GM23338 (cell line): ENCODE results near the gene ZNF516. TPM values are rescaled to one million over a fixed set of nuclear protein-coding genes. Genes with fewer than 3 reads are reported as not detected.

ENCODE experiments used
- ATAC-seq: fragments of 200-7000 bp; cut with Tn5 transposase; 3 replicates; pipeline ENCODE4 v1.9.1; 2020
- DNase-seq: peaks from one replicate; pipeline ENCODE4 v3.0.0-alpha.2; 2015; ENCODE audit warnings: low spot score
- H2AFZ ChIP-seq: fragments of 200-600 bp; sonication (generic); 2 replicates; pipeline ENCODE4 v1.8.0; 2016; ENCODE audit warnings: antibody characterized with exemption, mild to moderate bottlenecking, moderate library complexity
- H3F3A ChIP-seq: fragments of 200-600 bp; sonication (generic); replicated peaks from 2 replicates; pipeline ENCODE4 v1.8.0; 2017; ENCODE audit warnings: antibody characterized with exemption, mixed run types, low read depth
- H3K27ac ChIP-seq: fragments of 200-600 bp; sonication (generic); 2 replicates; pipeline ENCODE4 v1.6.1; 2016; ENCODE audit warnings: low read depth
- H3K27me3 ChIP-seq: fragments of 200-600 bp; sonication (generic); 2 replicates; pipeline ENCODE4 v1.8.0; 2016; ENCODE audit warnings: mild to moderate bottlenecking, mixed run types, moderate library complexity; ENCODE audit not compliant: insufficient read depth
- H3K36me3 ChIP-seq: fragments of 200-600 bp; sonication (generic); 2 replicates; pipeline ENCODE4 v1.8.0; 2016; ENCODE audit warnings: mild to moderate bottlenecking; ENCODE audit not compliant: insufficient read depth
- H3K4me1 ChIP-seq: fragments of 200-600 bp; sonication (generic); 2 replicates; pipeline ENCODE4 v1.8.0; 2016; ENCODE audit warnings: mild to moderate bottlenecking, moderate library complexity; ENCODE audit not compliant: insufficient read depth
- H3K4me2 ChIP-seq: fragments of 200-600 bp; sonication (generic); 2 replicates; pipeline ENCODE4 v1.7.1; 2017; ENCODE audit warnings: mixed run types
- H3K4me3 ChIP-seq: fragments of 200-600 bp; sonication (generic); 2 replicates; pipeline ENCODE4 v1.6.1; 2016; ENCODE audit warnings: mixed run types
- H3K79me2 ChIP-seq: fragments of 200-600 bp; sonication (generic); replicated peaks from 2 replicates; pipeline ENCODE4 v1.8.0; 2017; ENCODE audit warnings: mild to moderate bottlenecking; ENCODE audit not compliant: insufficient read depth
- H3K9me2 ChIP-seq: fragments of 200-600 bp; sonication (generic); 2 replicates; pipeline ENCODE4 v1.8.0; 2017; ENCODE audit not compliant: insufficient read depth
- H4K20me1 ChIP-seq: fragments of 200-600 bp; sonication (generic); replicated peaks from 2 replicates; pipeline ENCODE4 v1.8.0; 2017; ENCODE audit warnings: mild to moderate bottlenecking; ENCODE audit not compliant: insufficient read depth
- H3K27ac Mint-ChIP-seq: 2 replicates; pipeline ENCODE4 v1.8.0; 2020; ENCODE audit warnings: inconsistent platforms, mild to moderate bottlenecking, moderate library complexity, mixed read lengths
- H3K27me3 Mint-ChIP-seq: 3 replicates; pipeline ENCODE4 v1.8.0; 2022; ENCODE audit warnings: low read depth, mild to moderate bottlenecking, moderate library complexity, mixed read lengths, inconsistent platforms; ENCODE audit not compliant: insufficient read depth, poor library complexity
- H3K36me3 Mint-ChIP-seq: 3 replicates; pipeline ENCODE4 v1.8.0; 2021; ENCODE audit warnings: low read depth, mild to moderate bottlenecking, inconsistent platforms, moderate library complexity, mixed read lengths
- H3K4me1 Mint-ChIP-seq: 3 replicates; pipeline ENCODE4 v1.8.0; 2020; ENCODE audit warnings: mild to moderate bottlenecking, inconsistent platforms, mixed read lengths
- H3K4me3 Mint-ChIP-seq: 3 replicates; pipeline ENCODE4 v1.8.0; 2021; ENCODE audit warnings: moderate library complexity, mild to moderate bottlenecking, inconsistent platforms, mixed read lengths
- H3K9me3 Mint-ChIP-seq: 3 replicates; pipeline ENCODE4 v1.8.0; 2020; ENCODE audit warnings: moderate library complexity, mild to moderate bottlenecking, inconsistent platforms, mixed read lengths
- CREB1 ChIP-seq: fragments of 250-450 bp; sonication (Bioruptor Pico); IDR thresholded peaks from 2 replicates; pipeline ENCODE4 v1.5.0; 2020; ENCODE audit warnings: low read depth, mild to moderate bottlenecking, moderate library complexity
- EZH2 ChIP-seq: fragments of 200-600 bp; sonication (generic); IDR thresholded peaks from one replicate; pipeline ENCODE4 v1.8.0; 2017; ENCODE audit warnings: antibody characterized with exemption, mild to moderate bottlenecking, low read depth; ENCODE audit not compliant: unreplicated experiment
- EZH2phosphoT487 ChIP-seq: fragments of 200-600 bp; sonication (generic); IDR thresholded peaks from one replicate; pipeline ENCODE4 v1.8.1; 2018; ENCODE audit warnings: antibody characterized with exemption; ENCODE audit not compliant: unreplicated experiment
- JUNB ChIP-seq: IDR thresholded peaks from one replicate; pipeline ENCODE4 v1.6.1; 2016; ENCODE audit warnings: antibody characterized with exemption; ENCODE audit not compliant: unreplicated experiment
- NANOG ChIP-seq: IDR thresholded peaks from 2 replicates; pipeline ENCODE4 v1.6.1; 2016; ENCODE audit warnings: antibody characterized with exemption, borderline replicate concordance
- POLR2AphosphoS5 ChIP-seq: IDR thresholded peaks from 2 replicates; pipeline ENCODE4 v1.6.1; 2016; ENCODE audit warnings: antibody characterized with exemption, low read depth
- REST ChIP-seq: IDR thresholded peaks from one replicate; pipeline ENCODE4 v1.6.1; 2018; ENCODE audit warnings: antibody characterized with exemption; ENCODE audit not compliant: unreplicated experiment
- STAT1 ChIP-seq: IDR thresholded peaks from one replicate; pipeline ENCODE4 v1.6.1; 2016; ENCODE audit warnings: antibody characterized with exemption; ENCODE audit not compliant: unreplicated experiment
- ZNF114 ChIP-seq: fragments of 250-450 bp; sonication (Bioruptor Pico); IDR thresholded peaks from 2 replicates; pipeline ENCODE4 v1.5.0; 2020; ENCODE audit warnings: mild to moderate bottlenecking, moderate library complexity
- ZNF331 ChIP-seq: fragments of 250-450 bp; sonication (Bioruptor Pico); IDR thresholded peaks from 2 replicates; pipeline ENCODE4 v1.5.0; 2020; ENCODE audit warnings: low read depth, mild to moderate bottlenecking, moderate library complexity
- ZNF462 ChIP-seq: fragments of 250-450 bp; sonication (Bioruptor Pico); IDR thresholded peaks from 2 replicates; pipeline ENCODE4 v1.5.0; 2020; ENCODE audit warnings: mild to moderate bottlenecking, moderate library complexity
- polyA plus RNA-seq: library from polyadenylated mRNA; unstranded; fragments of >200 nt; fragmentation: Nextera tagmentation; extraction: Ambion mirVana; gene quantifications from 2 replicates; pipeline ENCODE4 v1.2.1, GENCODE V29; 2016
- total RNA-seq: library from RNA; depleted of rRNA; stranded (reverse); fragments of >200 nt; shearing (Covaris generic); gene quantifications from 2 replicates; pipeline ENCODE4 v1.2.3, GENCODE V29; 2014
- TF ChIP-seq, protein P1 (sequence below): IDR thresholded peaks from 2 replicates; pipeline ENCODE4 v1.6.1; 2016; ENCODE audit warnings: antibody characterized with exemption
- TF ChIP-seq, protein P2 (sequence below), 2 experiments: fragments of 200-600 bp in 1 of 2; sonication (generic) in 1 of 2; conservative IDR thresholded peaks; 2 replicates each; pipeline versions ENCODE4 v1.5.1 to v1.6.1; 2016 to 2017; ENCODE audit warnings: antibody characterized with exemption in 2 of 2, low read depth in 2 of 2, mild to moderate bottlenecking in 2 of 2, moderate library complexity in 1 of 2

Gene ZNF516
- total and polyA plus RNA-seq, 2 experiments from 2014 or later: 11.9 to 24.2 TPM

DNA sequence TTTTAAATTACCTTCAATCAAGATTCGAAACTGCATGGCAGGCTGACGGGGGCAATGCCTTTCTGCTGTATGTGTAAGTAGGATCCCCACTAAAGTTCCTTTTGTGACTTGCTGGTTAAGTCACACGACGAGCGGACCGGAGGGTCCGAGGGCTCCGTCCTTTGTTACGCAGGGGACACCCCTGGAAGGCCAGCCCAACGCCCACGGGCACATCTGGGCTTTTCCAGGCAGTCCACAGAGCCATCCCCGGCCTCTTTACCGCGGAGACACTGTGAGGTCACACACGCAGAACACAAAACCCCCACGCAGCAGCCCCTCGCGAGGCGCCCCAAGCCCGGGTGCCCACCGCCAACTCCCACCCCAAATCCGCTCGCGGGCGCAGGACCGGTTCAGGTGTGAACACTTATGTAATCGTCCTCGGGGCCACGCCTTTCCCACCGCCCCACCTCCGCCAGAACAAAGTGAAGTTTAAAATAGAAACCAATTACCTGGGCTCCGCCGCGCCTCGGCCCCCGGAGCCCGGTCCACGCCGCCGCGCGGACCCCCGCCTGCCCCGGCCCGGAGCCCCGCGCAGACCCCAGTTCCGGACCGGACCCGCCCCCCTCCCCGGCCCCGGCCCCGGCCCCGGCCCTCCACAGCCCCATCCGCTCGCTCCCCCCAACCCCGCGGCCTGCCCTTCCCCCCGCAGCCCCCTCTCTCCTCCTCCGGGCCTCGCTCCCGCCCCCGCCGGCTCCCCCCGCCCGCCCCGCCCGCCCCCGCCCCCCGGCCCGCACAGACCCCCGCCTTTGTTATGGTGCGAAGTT lies 4.2 kb downstream of the ZNF516 start:
- H3K4me2 ChIP-seq: peak overlapping the region; percentile 89
- H3K4me3 ChIP-seq: peak overlapping the region; percentile 79
- peaks cover 47% of the 10 kb centered on the region for H3K4me1 Mint-ChIP-seq
- peaks cover 53% of the 10 kb centered on the region for H3K27me3 Mint-ChIP-seq
- no peaks in the 10 kb centered on the region; the same call in 2 of the 3 replicates for H3K36me3 Mint-ChIP-seq
- TF ChIP-seq, protein P1, sequence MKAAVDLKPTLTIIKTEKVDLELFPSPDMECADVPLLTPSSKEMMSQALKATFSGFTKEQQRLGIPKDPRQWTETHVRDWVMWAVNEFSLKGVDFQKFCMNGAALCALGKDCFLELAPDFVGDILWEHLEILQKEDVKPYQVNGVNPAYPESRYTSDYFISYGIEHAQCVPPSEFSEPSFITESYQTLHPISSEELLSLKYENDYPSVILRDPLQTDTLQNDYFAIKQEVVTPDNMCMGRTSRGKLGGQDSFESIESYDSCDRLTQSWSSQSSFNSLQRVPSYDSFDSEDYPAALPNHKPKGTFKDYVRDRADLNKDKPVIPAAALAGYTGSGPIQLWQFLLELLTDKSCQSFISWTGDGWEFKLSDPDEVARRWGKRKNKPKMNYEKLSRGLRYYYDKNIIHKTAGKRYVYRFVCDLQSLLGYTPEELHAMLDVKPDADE: no peak
- TF ChIP-seq JUNB: no peak
- TF ChIP-seq NANOG: no peak
- TF ChIP-seq ZNF331 (CRISPR knock-in tag): no peak
- TF ChIP-seq EZH2phosphoT487: no peak
- no peak for TF ChIP-seq ZNF462
- TF ChIP-seq REST: no peak
- TF ChIP-seq STAT1: no peak
- no peak for TF ChIP-seq EZH2
- no peak; the same call in 1 of the 2 replicates for TF ChIP-seq POLR2AphosphoS5
- TF ChIP-seq, protein P2, sequence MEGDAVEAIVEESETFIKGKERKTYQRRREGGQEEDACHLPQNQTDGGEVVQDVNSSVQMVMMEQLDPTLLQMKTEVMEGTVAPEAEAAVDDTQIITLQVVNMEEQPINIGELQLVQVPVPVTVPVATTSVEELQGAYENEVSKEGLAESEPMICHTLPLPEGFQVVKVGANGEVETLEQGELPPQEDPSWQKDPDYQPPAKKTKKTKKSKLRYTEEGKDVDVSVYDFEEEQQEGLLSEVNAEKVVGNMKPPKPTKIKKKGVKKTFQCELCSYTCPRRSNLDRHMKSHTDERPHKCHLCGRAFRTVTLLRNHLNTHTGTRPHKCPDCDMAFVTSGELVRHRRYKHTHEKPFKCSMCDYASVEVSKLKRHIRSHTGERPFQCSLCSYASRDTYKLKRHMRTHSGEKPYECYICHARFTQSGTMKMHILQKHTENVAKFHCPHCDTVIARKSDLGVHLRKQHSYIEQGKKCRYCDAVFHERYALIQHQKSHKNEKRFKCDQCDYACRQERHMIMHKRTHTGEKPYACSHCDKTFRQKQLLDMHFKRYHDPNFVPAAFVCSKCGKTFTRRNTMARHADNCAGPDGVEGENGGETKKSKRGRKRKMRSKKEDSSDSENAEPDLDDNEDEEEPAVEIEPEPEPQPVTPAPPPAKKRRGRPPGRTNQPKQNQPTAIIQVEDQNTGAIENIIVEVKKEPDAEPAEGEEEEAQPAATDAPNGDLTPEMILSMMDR (conservative IDR thresholded peaks at IDR 0.05; ENCODE audit: low read depth in 2 of 2): no peak
- no peak for TF ChIP-seq ZNF114 (CRISPR knock-in tag)
- no peak for TF ChIP-seq CREB1 (CRISPR knock-in tag)
- peaks cover 40% of the 10 kb centered on the region for H3K79me2 ChIP-seq
- ATAC-seq (no peak), DNase-seq (peak; percentile 66)
- no peak overlapping the region for H2AFZ ChIP-seq
- no peaks in the 10 kb centered on the region for H3K36me3 ChIP-seq
- no peaks in the 10 kb centered on the region for H3K9me2 ChIP-seq
- no peaks in the 10 kb centered on the region; the same call in 2 of the 3 replicates for H3K9me3 Mint-ChIP-seq
- peaks cover 42% of the 10 kb centered on the region for H3K4me1 ChIP-seq
- peaks cover 10% of the 10 kb centered on the region; the same call in 1 of the 2 replicates for H4K20me1 ChIP-seq
- no peak overlapping the region for H3K27ac ChIP-seq
- peak overlapping the region; percentile 84 for H3K27ac Mint-ChIP-seq
- H3K4me3 Mint-ChIP-seq: peak overlapping the region; percentile 91
- 0 out of 2 replicates have a peak, but pooled peaks cover 9% of the 10 kb centered on the region for H3F3A ChIP-seq
- peaks cover 58% of the 10 kb centered on the region for H3K27me3 ChIP-seq
